Sigmoid colon (tissue), 4 donors: ENCODE results near the gene PRKCZ.

Source experiments
- EP300 ChIP-seq, 4 donors: sonication (generic); formaldehyde crosslinking; IDR thresholded peaks; one replicate each; pipeline ENCODE4 v1.6.1; 2017; ENCODE audit warnings: antibody characterized with exemption in 4 of 4
- POLR2AphosphoS5 ChIP-seq, 4 donors: sonication (generic); formaldehyde crosslinking; IDR thresholded peaks; one replicate each; pipeline ENCODE4 v1.6.1; 2017; ENCODE audit warnings: antibody characterized with exemption in 4 of 4

DNA sequence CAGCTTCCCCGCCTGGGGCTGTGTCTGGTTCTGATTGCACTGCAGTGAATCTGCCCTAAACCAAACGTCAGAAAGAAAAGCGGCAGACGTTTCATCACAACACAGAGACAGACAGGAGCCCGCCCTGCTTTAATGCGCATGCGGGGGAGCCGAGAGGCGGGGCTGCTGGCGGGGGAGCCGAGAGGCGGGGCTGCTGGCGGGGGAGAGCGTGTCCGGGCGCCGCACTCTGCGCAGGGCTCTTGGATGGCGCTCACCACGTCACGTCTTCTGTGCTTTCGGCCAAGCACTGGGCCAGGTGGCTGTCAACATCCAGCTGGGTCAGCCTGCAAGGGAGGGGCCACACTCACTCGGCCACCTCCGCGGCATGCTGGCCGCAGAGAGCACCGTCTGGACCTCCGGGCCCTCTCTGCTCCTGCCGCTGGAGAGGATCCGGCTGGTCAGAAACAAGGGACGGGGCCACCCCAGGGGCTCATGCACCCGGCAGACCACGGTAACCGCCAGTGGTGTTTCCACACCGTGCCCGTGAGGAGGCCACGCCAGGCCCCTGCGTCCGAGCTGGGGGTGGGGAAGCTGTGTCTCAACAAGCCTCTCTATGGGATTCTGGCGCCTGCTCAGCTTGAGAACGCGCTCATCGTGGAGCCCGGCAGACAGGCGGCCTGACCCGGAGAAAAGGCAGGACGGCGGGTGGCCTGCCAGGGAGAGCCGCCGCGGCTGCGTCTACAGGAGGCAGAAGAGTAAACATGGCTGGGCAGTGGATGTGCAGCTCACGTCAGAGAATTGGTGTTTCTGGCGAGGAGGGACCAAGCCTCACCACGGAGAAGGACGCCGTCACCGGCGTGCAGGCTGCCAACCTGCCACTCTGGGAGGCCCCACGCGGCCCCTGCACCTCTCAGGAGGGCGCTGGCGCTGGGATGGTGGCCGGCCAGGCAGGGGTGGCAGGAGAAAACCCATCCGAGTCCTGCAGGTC is 139.5 kb downstream of the PRKCZ start:
- peak; percentile 93 to 97 (median 96) for TF ChIP-seq POLR2AphosphoS5 (IDR thresholded peaks at IDR 0.05)
- TF ChIP-seq EP300 (IDR thresholded peaks at IDR 0.05) = peak in 2 of 4 donors; percentile 48 to 78
